NCI-H128 (cell line): ENCODE measurements around the gene WDR37.

Experiments used
- DNase-seq: peaks from one replicate; lab custom pipeline; 2025; ENCODE audit not compliant: unreplicated experiment; lab: John Stamatoyannopoulos, UW

The WDR37 gene

GRCh38 chr10:1122349-1122748 is 66.2 kb downstream of the WDR37 start:
- no peak for DNase-seq

- no peak for DNase-seq
Observed at GRCh38 chr10:1123198-1123597, 67.0 kb downstream of the WDR37 start.

DNA sequence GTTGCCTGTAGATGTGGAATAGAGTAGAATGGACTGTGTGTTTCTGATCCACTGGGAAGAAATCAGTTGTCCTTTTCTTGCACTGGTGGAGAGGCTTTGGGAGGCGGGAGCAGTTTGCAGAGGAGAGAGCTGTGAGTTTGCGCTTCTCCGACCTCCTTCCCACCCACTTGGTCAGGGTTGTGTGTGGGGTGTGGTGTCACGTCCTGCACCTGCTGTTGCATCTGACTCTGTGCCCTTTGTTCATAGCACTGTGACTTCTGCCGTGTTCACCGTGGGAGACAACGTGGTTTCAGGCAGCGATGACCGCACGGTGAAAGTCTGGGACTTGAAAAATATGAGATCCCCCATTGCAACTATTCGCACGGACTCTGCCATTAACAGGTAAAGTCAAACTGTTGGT is 67.8 kb downstream of the WDR37 start:
- no peak for DNase-seq

DNA sequence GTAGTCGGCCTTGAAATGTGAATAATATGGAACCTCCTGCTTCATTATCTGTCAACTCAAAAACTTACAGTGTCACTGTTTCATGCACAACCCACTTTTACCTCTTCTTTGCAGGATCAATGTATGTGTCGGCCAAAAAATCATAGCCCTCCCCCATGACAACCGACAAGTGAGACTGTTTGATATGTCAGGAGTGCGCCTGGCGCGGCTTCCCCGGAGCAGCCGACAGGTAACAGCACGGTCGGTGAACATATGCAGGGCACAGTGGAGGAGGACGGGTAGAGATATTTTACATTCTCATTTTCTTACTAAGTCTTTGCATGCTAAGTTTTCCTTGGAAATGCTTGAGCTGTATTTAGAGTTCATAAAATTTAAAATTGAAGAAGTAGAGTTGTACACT is 68.6 kb downstream of the WDR37 start:
- DNase-seq, result no peak

GRCh38 chr10:1126461-1126860 is 70.3 kb downstream of the WDR37 start:
- DNase-seq, result no peak

- no peak for DNase-seq
Observed at GRCh38 chr10:1127629-1128028, 71.4 kb downstream of the WDR37 start.

GRCh38 chr10:1128115-1128514 is 71.9 kb downstream of the WDR37 start:
- no peak for DNase-seq

GRCh38 chr10:1128649-1129048 is 72.5 kb downstream of the WDR37 start:
- DNase-seq, result no peak

- no peak for DNase-seq
Observed at GRCh38 chr10:1130226-1130625, 74.0 kb downstream of the WDR37 start.

DNA sequence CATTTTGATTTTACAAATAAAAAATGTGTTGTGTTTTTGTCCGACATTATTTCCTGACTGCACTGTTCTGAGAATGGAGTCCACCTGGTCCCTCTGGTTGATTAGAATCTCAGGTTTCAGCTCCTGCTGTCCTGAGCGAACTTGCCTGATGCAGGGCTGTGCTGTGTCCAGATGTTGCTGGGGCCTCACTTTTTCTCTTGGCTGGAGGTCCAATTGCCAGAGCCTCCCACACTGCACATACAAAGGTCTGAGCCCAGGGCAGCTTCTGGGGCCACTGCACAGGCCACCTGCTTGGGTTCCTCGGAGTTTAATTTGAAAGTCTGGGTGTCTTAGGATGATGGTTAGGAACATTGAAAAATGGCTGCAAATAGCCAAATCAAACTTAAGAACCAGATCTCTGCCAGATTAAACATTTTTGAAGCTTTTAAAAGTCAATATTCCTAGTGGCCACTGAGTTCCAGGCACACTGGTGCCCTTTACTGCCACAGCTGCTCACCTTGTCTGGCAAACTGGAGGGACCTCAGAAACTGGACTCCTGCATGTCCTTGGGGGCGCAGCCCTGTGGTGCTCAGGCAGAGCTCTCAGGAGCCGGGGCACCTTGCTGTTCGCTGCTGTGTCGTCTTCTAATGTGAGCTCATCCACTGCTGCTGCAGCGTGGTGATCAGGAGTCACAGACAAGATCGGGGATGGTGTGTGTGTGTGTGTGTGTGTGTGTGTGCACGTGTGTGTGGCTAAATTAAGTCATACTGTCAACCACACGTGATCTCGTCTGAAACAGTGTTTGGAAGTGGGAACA is 75.0 kb downstream of the WDR37 start:
- DNase-seq, result no peak

DNA sequence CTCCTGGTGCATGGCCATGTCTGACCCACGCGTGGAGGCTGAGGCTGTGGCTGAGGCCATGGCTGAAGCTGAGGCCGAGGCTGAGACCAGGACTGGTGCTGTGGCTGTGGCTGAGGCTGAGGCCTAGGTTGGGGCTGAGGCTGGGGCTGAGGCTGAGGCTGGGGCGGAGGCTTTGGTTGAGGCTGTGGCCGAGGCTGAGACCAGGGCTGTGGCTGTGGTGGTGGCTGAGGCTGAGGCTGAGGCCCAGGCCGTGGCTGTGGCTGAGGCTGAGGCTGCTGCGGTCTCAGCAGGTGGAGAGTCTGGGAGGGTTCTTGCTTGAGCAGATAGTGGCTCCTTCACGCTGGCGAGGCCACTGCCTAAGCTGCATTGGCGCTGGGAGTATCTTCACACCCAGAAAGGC is 76.4 kb downstream of the WDR37 start:
- DNase-seq, result no peak

DNA sequence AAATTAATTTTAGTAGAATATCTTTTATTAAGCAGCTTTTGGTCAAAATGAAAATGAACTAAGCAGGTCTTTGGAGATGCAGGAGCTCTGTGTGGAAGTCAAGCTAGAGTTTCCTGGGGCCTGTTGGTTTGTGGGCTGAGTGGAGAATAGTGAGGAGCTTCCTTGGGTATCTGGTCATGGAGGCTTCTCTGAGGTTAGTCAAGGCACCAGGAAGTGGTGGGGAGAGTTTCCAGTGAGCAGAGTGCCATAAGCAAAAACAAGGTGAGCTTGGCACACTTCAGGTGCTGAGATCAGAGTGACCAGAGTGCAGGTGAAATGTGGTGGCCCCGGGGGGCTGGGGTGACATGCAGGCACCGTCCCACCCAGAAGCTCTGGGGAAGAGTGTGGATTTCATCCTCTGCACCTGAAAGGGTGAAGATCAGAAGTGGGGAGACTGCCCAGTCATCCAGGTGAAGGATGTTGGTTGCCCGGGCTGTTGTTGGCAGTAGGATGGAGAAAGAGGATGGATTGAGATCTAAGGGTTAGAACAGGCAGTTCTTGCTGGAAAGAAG is 77.4 kb downstream of the WDR37 start:
- DNase-seq, result no peak

DNA sequence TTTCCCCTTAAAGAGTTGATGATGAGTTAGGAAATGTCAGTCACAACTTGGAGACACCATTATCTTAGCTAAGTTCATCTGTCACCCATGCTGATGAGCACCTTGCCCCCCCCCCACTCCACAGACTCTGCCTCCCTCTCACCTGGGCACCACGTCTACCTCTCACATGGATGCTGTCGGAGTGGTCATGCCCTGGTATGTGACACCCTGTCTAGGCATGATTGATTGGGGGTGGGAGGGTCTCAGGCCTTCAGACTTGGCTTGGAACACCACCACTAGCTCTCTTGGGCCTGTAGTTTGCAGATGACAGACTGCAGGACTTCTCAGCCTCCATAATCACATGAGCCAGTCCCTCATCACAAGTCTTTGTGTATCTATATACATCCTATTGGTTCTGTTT is 78.0 kb downstream of the WDR37 start:
- no peak for DNase-seq

DNA sequence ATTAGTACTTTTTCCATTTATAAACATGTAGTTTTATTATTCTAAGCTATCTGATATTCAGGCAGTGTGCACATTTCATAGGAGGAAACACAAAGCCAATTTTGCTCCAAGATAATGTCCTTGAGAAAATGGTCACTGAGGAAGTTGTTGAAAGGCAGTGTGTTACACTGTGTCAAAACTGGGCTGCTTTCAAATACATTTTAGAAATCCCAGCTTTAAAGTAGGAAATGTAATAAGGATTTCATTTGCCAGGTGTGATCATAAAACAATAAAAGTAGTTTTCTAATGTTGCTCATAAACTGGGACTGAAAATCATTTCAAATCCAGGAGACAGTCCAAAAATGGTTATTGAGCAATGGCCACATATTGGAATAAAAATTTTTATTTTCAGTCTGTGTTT is 80.1 kb downstream of the WDR37 start:
- no peak for DNase-seq

DNA sequence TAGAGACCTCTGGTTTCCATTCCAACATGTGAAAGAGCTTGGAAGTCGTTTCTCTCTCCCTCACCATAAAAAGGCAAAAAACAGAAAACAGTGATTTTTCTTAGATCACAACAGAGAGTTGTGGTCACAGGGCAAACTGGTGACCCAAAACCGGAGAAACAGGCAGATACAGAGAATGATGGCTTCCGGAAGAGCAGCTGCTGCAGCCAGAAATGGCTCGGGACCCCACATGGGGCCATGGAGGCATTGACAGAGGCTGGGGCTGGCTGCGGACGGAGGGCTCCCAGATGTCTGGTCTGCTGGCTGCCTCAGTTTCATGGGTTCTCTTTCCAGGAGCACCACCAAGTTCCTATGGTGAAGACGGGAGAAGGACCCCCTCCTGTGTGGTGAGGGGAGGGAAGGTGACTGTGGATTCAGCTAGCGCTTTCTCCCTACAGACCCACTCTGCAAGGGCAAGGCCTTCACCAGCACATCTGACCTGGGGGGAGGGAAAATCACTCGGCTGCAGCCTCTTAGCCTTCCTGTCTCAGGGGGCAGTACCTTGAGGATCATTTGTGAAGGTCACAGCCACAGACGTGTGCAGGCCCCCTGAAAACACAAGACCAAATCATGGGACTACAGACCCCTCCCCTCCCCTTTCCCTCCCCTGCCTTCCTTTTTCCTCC is 81.4 kb downstream of the WDR37 start:
- DNase-seq, result no peak

- DNase-seq, result no peak
Observed at GRCh38 chr10:1138529-1138928, 82.3 kb downstream of the WDR37 start.

DNA sequence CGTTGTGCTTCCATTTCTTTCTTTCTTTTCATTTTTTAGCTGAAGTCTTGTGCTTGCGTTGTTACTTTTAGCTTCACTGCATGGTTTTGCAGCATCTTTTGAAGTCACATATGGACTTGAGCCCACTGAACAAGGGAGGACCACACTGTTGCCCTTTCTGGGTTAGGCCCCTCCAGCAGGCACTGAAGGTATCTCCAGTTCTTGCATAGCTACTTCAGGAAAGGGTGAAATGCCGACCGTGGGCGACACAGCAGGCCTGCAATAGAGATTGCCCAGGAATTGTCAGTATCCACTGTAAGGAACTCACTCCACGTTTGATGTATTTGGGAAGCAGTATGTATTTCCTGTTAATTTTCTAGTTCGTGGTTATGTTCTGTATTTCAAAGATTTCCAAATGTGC is 85.1 kb downstream of the WDR37 start:
- DNase-seq, result no peak

DNA sequence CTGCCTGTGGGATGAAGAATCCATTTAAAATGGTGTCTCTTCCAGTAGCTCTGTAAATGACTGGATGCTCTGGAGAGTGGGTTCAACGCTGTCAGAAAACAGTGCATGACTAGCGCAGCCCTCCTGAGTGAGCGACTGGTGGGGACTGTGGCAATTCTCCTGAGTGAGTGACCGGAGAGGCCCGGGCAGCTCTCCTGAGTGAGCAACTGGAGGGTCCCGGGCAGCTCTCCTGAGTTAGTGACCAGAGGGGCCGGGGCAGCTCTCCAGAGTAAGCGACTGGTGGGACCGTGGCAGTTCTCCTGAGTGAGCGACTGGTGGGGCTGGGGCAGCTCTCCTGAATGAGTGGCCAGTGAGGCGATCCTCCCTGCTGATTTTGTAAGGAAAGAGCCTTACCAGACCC is 85.5 kb downstream of the WDR37 start:
- DNase-seq, result no peak

GRCh38 chr10:1142596-1142995 is 86.4 kb downstream of the WDR37 start:
- no peak for DNase-seq

DNA sequence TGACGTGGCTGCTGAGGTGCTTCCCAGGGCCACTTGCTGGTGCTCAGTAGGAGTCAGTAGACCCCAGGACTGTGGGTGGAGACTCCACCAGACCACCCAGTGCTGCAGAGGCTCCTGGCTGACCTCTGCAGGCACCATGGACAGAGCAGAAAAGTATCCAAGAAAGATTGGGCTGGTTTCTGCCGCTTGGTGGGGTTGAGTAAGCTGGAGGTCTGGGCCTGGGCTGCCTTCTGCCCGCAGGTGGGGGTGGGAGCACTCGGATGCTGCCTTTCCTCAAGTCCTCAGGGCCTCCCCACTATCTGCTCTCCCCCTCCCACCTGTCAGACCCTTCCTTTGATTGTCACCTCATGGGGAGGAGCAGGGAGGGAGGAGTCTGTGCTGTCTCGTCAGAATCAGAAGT is 91.6 kb downstream of the WDR37 start:
- DNase-seq, result no peak

DNA sequence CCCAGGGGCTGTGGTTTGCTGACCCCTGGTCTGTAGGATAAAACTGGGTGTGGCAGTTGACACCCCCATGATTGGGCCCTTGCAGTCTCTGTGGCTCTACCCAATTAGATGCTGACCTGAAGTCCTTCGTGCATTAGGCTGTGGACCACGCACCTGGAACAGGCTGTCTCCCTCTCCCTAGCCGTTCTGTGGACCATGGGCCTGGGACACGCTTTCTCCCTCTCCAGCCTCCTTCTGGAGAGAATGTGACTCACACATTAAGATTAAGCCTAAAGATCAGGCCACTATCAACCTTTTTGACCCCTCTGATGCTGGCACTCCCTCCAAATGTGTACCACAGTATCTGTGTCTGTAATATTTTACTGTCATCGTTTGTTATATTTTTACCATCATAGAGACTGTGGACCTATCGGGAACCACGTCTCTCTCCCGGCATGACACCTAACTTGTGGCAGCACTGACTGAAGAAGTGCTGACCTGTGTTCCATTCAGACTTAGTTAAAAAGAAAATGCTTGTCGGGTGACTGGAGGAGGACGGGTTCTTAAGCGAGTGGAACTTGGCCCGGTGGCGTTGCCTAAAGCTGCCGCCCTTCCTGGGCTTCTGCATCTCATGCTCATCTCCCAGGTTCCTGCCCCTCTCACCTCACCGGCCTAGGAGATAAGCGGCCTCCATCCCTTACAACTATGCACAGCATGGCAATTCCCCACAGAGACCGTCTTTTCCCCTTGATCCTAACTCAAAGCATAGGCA is 92.8 kb downstream of the WDR37 start:
- DNase-seq, result no peak
